ENCODE measurements around the gene USP46.
A peak's percentile ranks its signal among the peaks of the same experiment; 100 is the strongest.

The USP46 gene

DNA sequence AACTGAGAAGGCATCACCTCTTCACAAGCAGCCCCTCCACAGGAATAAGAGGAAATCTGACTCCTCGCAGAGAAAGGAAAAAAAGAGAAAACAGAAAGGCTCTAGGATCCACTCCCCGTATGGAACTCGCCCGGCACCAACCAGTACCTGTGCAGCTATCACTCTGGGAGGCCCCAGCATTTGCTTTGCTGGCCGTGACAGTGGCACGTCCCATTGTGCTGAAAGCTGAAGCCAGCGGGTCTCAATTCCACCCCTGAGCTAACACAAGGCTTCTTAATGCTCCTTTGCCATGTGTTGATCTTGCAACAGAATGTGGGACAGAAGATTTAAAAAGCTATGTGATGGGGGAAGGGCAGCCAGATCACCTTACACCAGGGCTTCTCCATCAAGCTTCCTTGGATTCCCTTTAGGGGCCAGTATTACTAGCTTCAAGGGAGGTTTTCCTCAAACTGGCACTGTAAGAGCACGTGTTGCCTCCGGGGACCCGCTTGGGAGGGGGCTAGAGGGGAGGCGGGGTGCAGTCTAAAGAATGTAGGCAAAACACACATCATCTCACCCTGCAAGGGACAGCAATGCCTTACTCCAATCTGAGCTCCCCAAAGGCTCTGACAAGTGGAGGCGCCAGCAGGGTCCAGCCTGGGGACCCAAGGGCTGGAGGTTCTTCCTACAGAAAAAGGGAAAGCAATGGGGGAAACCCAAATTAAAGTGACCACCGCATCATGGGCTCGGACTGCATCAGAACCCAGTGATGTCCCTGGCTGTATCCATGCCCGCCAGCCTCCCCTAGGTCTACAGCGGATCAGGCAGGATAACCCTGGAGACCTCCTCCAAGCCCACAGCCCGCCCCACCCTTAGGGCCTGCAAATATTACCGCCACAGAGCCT lies 1.2 kb downstream of the USP46 start:
- Histone ChIP-seq H3K27ac (ENCODE audit: low read length) (peak overlapping the region; percentile 49), H3K9me3 (ENCODE audit: control insufficient read depth in 2 of 2, low read length in 2 of 2) (no peaks in the 10 kb centered on the region), H3K36me3 (ENCODE audit: control insufficient read depth in 2 of 2, insufficient read depth in 2 of 2, low read length in 2 of 2) (no peaks in the 10 kb centered on the region), H3K4me1 (ENCODE audit: control insufficient read depth, insufficient read depth, low read length) (peaks cover 9% of the 10 kb centered on the region), H3K27me3 (ENCODE audit: control insufficient read depth in 1 of 2, insufficient read depth in 2 of 2, low read length in 2 of 2) (no peaks in the 10 kb centered on the region), H3K4me3 (ENCODE audit: low read length in 2 of 2) (peak overlapping the region; percentile 55 to 79), H3K9ac (ENCODE audit: low read length in 2 of 2) (peak overlapping the region in 1 of 2 donors; percentile 83)

DNA sequence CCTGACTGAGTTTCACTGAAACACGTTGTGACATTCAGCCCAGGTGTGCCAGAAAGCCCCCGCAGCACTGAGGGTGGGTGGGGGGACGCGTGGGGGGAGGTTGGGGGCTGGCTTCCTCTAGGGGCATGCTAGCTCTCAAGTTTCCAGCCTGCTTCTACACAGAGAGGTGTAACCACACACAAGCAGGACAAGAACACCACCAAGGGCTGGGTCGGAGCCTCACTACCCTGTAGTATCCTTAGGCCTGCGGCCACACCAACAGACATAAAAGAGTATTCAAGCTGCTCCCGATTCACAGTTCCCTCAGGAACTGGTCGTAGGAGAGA lies 1.8 kb downstream of the USP46 start:
- Histone ChIP-seq H3K27me3 (ENCODE audit: control insufficient read depth in 1 of 2, insufficient read depth in 2 of 2, low read length in 2 of 2) (no peaks in the 10 kb centered on the region), H3K4me1 (ENCODE audit: control insufficient read depth, insufficient read depth, low read length) (peaks cover 9% of the 10 kb centered on the region), H3K9me3 (ENCODE audit: control insufficient read depth in 2 of 2, low read length in 2 of 2) (no peaks in the 10 kb centered on the region), H3K27ac (ENCODE audit: low read length) (no peak overlapping the region), H3K4me3 (ENCODE audit: low read length in 2 of 2) (no peak overlapping the region), H3K9ac (ENCODE audit: low read length in 2 of 2) (no peak overlapping the region), H3K36me3 (ENCODE audit: control insufficient read depth in 2 of 2, insufficient read depth in 2 of 2, low read length in 2 of 2) (no peaks in the 10 kb centered on the region)

DNA sequence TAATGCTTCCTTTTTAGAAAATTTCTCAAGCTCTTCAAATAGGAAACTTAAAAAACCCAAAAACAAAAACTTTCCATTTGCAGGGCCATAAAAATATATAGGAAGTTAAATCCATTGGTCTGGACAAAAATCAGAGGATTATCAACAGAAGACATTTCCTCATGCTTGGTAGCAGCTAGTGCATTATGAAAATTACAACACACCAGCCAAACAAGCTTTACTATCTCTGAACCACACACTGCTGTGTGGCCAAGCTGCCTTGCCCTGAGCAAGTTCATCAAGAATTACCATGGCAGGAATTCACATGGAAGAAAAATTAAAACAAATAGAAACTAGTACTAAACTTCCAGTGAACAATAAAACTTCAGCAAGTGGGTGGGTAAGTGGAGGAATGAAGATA lies 3.6 kb downstream of the USP46 start:
- H3K27ac ChIP-seq (ENCODE audit: low read length), result no peak overlapping the region
- no peaks in the 10 kb centered on the region for H3K27me3 ChIP-seq (ENCODE audit: control insufficient read depth in 1 of 2, insufficient read depth in 2 of 2, low read length in 2 of 2)
- no peaks in the 10 kb centered on the region for H3K36me3 ChIP-seq (ENCODE audit: control insufficient read depth in 2 of 2, insufficient read depth in 2 of 2, low read length in 2 of 2)
- no peak overlapping the region for H3K9ac ChIP-seq (ENCODE audit: low read length in 2 of 2)
- H3K4me3 ChIP-seq (ENCODE audit: low read length in 2 of 2), result no peak overlapping the region
- H3K4me1 ChIP-seq (ENCODE audit: control insufficient read depth, insufficient read depth, low read length), result peaks cover 9% of the 10 kb centered on the region
- H3K9me3 ChIP-seq (ENCODE audit: control insufficient read depth in 2 of 2, low read length in 2 of 2), result no peaks in the 10 kb centered on the region

DNA sequence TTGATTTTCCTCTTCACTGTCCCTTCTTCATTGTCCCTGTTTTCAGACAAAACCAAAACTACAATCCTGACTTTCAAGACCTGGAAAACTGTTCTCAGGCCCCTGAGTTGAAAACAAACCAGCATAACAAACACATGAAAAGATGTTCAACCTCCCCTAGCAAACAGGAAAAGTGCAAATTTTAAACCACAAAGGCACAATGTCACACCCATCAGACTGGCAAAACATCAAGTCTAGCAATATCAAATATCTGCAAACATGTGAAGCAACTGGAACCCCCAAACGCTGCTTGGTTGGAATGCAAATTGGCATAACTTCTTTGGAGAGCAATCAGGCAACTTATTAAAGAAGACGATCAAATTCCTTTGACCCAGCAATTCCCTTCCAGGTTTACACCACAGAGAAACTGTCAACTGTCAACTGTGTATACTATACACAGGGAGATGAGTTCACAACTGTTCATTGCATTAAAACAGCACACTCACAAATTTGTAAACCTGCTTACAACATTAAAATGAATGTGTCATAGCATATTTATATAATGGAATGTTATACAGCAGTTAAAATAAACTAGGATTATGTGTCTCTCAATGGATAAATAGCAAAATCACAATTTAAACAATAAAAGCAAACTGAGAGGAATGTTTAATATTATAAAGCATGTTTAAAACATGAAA lies 7.0 kb downstream of the USP46 start:
- Histone ChIP-seq H3K9me3 (ENCODE audit: control insufficient read depth in 2 of 2, low read length in 2 of 2) (no peaks in the 10 kb centered on the region), H3K9ac (ENCODE audit: low read length in 2 of 2) (no peak overlapping the region), H3K4me3 (ENCODE audit: low read length in 2 of 2) (no peak overlapping the region), H3K27me3 (ENCODE audit: control insufficient read depth in 1 of 2, insufficient read depth in 2 of 2, low read length in 2 of 2) (no peaks in the 10 kb centered on the region), H3K27ac (ENCODE audit: low read length) (no peak overlapping the region), H3K4me1 (ENCODE audit: control insufficient read depth, insufficient read depth, low read length) (peaks cover 6% of the 10 kb centered on the region), H3K36me3 (ENCODE audit: control insufficient read depth in 2 of 2, insufficient read depth in 2 of 2, low read length in 2 of 2) (no peaks in the 10 kb centered on the region)

DNA sequence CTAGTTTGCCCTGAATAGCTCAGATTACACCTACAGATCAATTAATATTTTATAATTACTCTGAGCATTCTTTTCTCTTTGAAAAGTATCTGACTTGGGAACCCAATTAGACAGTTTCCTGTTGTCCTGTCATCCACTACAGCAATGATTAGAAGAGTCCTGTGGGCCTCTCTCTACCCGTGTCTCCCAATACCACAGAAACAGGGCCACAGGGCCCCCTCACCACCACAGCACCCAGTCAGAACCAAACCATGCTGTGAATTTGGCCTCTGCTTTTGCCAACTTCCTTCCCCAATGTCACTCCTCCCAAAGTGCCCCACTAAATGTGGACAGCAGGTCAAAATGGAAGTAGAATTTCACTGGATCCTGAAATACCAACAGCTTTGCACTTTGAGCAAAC lies 10.3 kb downstream of the USP46 start:
- no peak overlapping the region for H3K4me3 ChIP-seq (ENCODE audit: low read length in 2 of 2)
- H3K9ac ChIP-seq (ENCODE audit: low read length in 2 of 2), result no peak overlapping the region
- H3K27ac ChIP-seq (ENCODE audit: low read length), result no peak overlapping the region
- peaks cover 12% of the 10 kb centered on the region for H3K4me1 ChIP-seq (ENCODE audit: control insufficient read depth, insufficient read depth, low read length)
- H3K9me3 ChIP-seq (ENCODE audit: control insufficient read depth in 2 of 2, low read length in 2 of 2), result no peaks in the 10 kb centered on the region
- H3K36me3 ChIP-seq (ENCODE audit: control insufficient read depth in 2 of 2, insufficient read depth in 2 of 2, low read length in 2 of 2), result no peaks in the 10 kb centered on the region
- H3K27me3 ChIP-seq (ENCODE audit: control insufficient read depth in 1 of 2, insufficient read depth in 2 of 2, low read length in 2 of 2), result no peaks in the 10 kb centered on the region

DNA sequence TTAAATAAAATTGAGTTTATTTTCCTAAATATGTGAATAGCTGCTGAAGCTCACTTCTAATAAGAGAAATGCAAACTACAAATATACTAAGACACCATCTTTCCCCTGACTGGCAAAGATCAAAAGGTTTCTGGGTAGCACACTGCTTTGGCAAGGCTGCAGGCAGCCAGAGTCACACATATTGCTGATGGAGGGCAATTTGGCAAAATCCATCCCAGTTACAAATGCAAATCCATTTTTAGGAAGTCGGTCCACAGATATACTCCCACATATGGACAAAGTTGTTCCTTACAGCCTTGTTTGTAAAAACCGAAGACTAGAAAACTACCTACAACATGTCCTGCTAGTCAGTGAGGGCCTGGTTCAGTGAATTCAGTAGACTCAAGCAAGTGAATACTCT lies 12.4 kb downstream of the USP46 start:
- Histone ChIP-seq H3K27me3 (ENCODE audit: control insufficient read depth in 1 of 2, insufficient read depth in 2 of 2, low read length in 2 of 2) (no peaks in the 10 kb centered on the region), H3K4me1 (ENCODE audit: control insufficient read depth, insufficient read depth, low read length) (peaks cover 22% of the 10 kb centered on the region), H3K9ac (ENCODE audit: low read length in 2 of 2) (no peak overlapping the region), H3K36me3 (ENCODE audit: control insufficient read depth in 2 of 2, insufficient read depth in 2 of 2, low read length in 2 of 2) (no peaks in the 10 kb centered on the region), H3K9me3 (ENCODE audit: control insufficient read depth in 2 of 2, low read length in 2 of 2) (no peaks in the 10 kb centered on the region), H3K4me3 (ENCODE audit: low read length in 2 of 2) (no peak overlapping the region), H3K27ac (ENCODE audit: low read length) (no peak overlapping the region)

DNA sequence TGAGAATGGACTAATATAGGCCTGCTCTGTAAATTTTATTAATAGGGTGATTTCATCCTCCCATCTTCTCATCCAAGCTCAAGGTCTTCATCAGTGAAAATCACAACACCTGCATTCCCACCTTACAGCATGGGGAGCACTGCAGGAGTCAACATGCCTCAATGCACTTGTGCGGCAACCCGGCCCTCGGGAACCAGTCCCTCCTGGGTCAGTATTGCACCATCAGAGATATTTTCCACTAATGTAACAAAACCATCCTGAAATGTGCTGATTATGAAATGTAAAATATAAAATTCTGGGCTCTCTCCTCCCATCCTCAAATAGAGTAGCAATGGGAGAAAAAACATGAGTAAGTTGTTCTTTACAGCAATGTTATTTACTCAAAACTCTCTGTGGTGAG lies 13.0 kb downstream of the USP46 start:
- Histone ChIP-seq H3K27me3 (ENCODE audit: control insufficient read depth in 1 of 2, insufficient read depth in 2 of 2, low read length in 2 of 2) (no peaks in the 10 kb centered on the region), H3K27ac (ENCODE audit: low read length) (no peak overlapping the region), H3K36me3 (ENCODE audit: control insufficient read depth in 2 of 2, insufficient read depth in 2 of 2, low read length in 2 of 2) (no peaks in the 10 kb centered on the region), H3K4me3 (ENCODE audit: low read length in 2 of 2) (no peak overlapping the region), H3K4me1 (ENCODE audit: control insufficient read depth, insufficient read depth, low read length) (peaks cover 26% of the 10 kb centered on the region), H3K9me3 (ENCODE audit: control insufficient read depth in 2 of 2, low read length in 2 of 2) (no peaks in the 10 kb centered on the region), H3K9ac (ENCODE audit: low read length in 2 of 2) (no peak overlapping the region)

DNA sequence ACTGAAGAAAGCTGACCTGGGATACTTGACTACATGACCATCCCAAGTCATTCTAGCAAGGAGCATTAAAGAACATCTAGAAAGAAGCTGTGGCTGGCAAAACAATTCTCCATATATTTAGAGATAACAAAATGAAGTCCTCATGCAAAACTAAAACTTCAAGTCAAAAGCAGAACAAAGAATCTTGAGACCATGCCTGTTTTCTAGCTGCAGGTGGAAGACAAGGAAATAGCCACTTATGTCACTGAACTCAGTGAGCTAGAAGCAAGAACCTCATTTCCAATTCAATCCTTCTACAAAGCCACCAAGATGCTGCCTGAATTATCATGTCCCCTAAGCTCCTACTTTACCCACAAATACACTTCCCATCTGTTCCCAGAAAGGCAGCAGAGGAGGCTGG lies 13.8 kb downstream of the USP46 start:
- no peaks in the 10 kb centered on the region for H3K9me3 ChIP-seq (ENCODE audit: control insufficient read depth in 2 of 2, low read length in 2 of 2)
- H3K27ac ChIP-seq (ENCODE audit: low read length), result no peak overlapping the region
- no peak overlapping the region for H3K4me3 ChIP-seq (ENCODE audit: low read length in 2 of 2)

DNA sequence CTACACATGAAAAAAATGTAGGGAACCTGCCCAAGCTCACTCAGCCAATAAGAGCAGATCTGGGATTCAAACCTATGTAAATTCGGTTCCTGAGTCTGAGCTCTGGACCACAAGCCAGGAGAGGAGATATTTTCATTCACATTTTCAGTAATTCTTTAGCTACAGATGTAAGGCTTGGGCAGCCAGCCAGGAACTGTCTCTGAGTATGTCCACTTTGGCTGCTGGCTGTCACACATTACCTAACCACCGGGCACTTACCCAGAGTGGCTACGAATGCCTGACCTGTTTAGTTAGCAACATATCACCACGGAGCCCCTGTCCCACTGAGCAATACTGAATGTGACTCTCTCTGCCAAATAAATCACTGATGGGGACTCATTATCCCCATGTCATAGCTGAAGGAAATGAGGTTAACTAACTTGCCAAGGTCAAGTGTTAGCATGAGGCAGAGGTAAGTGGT lies 15.3 kb downstream of the USP46 start:
- H3K27ac ChIP-seq (ENCODE audit: low read length), result no peak overlapping the region
- H3K4me3 ChIP-seq (ENCODE audit: low read length in 2 of 2), result peak overlapping the region in 1 of 2 donors; percentile 17
- no peaks in the 10 kb centered on the region for H3K36me3 ChIP-seq (ENCODE audit: control insufficient read depth in 2 of 2, insufficient read depth in 2 of 2, low read length in 2 of 2)
- H3K27me3 ChIP-seq (ENCODE audit: control insufficient read depth in 1 of 2, insufficient read depth in 2 of 2, low read length in 2 of 2), result no peaks in the 10 kb centered on the region
- H3K4me1 ChIP-seq (ENCODE audit: control insufficient read depth, insufficient read depth, low read length), result peaks cover 30% of the 10 kb centered on the region
- H3K9me3 ChIP-seq (ENCODE audit: control insufficient read depth in 2 of 2, low read length in 2 of 2), result no peaks in the 10 kb centered on the region
- H3K9ac ChIP-seq (ENCODE audit: low read length in 2 of 2), result no peak overlapping the region

More for the DNA sequence above, 13.8 kb downstream of the USP46 start:
- Histone ChIP-seq H3K27me3 (ENCODE audit: control insufficient read depth in 1 of 2, insufficient read depth in 2 of 2, low read length in 2 of 2) (no peaks in the 10 kb centered on the region), H3K36me3 (ENCODE audit: control insufficient read depth in 2 of 2, insufficient read depth in 2 of 2, low read length in 2 of 2) (no peaks in the 10 kb centered on the region), H3K4me1 (ENCODE audit: control insufficient read depth, insufficient read depth, low read length) (peaks cover 30% of the 10 kb centered on the region), H3K9ac (ENCODE audit: low read length in 2 of 2) (no peak overlapping the region)

DNA sequence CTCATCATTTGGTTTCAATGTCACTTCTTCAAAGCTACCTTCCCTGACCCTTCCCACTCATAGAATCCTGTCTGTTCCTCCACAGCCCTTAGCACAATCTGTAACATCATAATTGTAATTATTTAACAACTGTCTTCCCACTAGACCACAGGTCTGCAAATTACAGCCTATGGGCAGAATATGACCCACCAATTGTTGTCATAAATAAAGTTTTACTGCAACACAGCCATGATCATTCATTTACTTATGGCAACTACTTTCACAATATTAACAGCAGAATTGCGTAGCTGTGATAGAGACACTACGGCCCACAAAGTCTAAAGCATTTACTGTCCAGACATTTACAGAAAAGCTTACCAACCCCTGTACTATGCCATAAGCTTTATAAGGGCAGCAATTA lies 15.9 kb downstream of the USP46 start:
- no peaks in the 10 kb centered on the region for H3K27me3 ChIP-seq (ENCODE audit: control insufficient read depth in 1 of 2, insufficient read depth in 2 of 2, low read length in 2 of 2)
- H3K4me1 ChIP-seq (ENCODE audit: control insufficient read depth, insufficient read depth, low read length), result peaks cover 30% of the 10 kb centered on the region
- H3K4me3 ChIP-seq (ENCODE audit: low read length in 2 of 2), result no peak overlapping the region
- H3K9ac ChIP-seq (ENCODE audit: low read length in 2 of 2), result no peak overlapping the region
- no peaks in the 10 kb centered on the region for H3K9me3 ChIP-seq (ENCODE audit: control insufficient read depth in 2 of 2, low read length in 2 of 2)
- H3K36me3 ChIP-seq (ENCODE audit: control insufficient read depth in 2 of 2, insufficient read depth in 2 of 2, low read length in 2 of 2), result no peaks in the 10 kb centered on the region
- no peak overlapping the region for H3K27ac ChIP-seq (ENCODE audit: low read length)

Data from stomach smooth muscle (tissue), 2 donors.